OCI-LY1 (cell line): ENCODE results near the gene TTN.

Source experiments
- H2AFZ ChIP-seq: fragments of 200-600 bp; sonication (generic), shearing (Covaris generic); 2 replicates; pipeline ENCODE4 v1.6.0; 2014; ENCODE audit warnings: antibody characterized with exemption, mild to moderate bottlenecking, low read length
- H3F3A ChIP-seq: fragments of 200-600 bp; sonication (generic), shearing (Covaris generic); 2 replicates; pipeline ENCODE4 v1.6.0; 2014; ENCODE audit warnings: mild to moderate bottlenecking, antibody characterized with exemption, low read length, moderate library complexity; ENCODE audit not compliant: insufficient read depth
- H3K27ac ChIP-seq: fragments of 200-600 bp; sonication (generic); 2 replicates; pipeline ENCODE4 v1.5.1; 2014; ENCODE audit warnings: low read length, mixed run types, mild to moderate bottlenecking, low read depth; ENCODE audit not compliant: poor library complexity, severe bottlenecking
- H3K27me3 ChIP-seq: fragments of 200-600 bp; sonication (generic); 2 replicates; pipeline ENCODE4 v1.6.0; 2014; ENCODE audit warnings: antibody characterized with exemption, mild to moderate bottlenecking, low read length, moderate library complexity; ENCODE audit not compliant: insufficient read depth
- H3K36me3 ChIP-seq: fragments of 200-600 bp; sonication (generic); 2 replicates; pipeline ENCODE4 v1.6.1; 2014; ENCODE audit warnings: mild to moderate bottlenecking, antibody characterized with exemption, low read length, moderate library complexity, mixed read lengths; ENCODE audit not compliant: insufficient read depth
- H3K4me1 ChIP-seq: fragments of 200-600 bp; sonication (generic); 2 replicates; pipeline ENCODE4 v1.5.1; 2014; ENCODE audit warnings: mild to moderate bottlenecking, low read length, moderate library complexity; ENCODE audit not compliant: insufficient read depth, severe bottlenecking
- H3K4me2 ChIP-seq: fragments of 200-600 bp; sonication (generic), shearing (Covaris generic); 2 replicates; pipeline ENCODE4 v1.6.1; 2014; ENCODE audit warnings: low read length
- H3K4me3 ChIP-seq: fragments of 200-600 bp; sonication (generic); 2 replicates; pipeline ENCODE4 v1.5.1; 2014; ENCODE audit warnings: low read length, low read depth, mild to moderate bottlenecking, mixed read lengths; ENCODE audit not compliant: poor library complexity, severe bottlenecking
- H3K79me2 ChIP-seq: fragments of 200-600 bp; shearing (Covaris generic); 2 replicates; pipeline ENCODE4 v1.6.1; 2016; ENCODE audit warnings: mixed run types, low read length, mixed read lengths; ENCODE audit not compliant: insufficient read depth
- H3K9ac ChIP-seq: fragments of 200-600 bp; sonication (generic), shearing (Covaris generic); 2 replicates; pipeline ENCODE4 v1.6.1; 2014; ENCODE audit warnings: mild to moderate bottlenecking, low read length, mixed read lengths
- H3K9me2 ChIP-seq: fragments of 200-600 bp; sonication (generic), shearing (Covaris generic); 2 replicates; pipeline ENCODE4 v1.6.1; 2014; ENCODE audit warnings: low read depth, mild to moderate bottlenecking, low read length, mixed read lengths
- H3K9me3 ChIP-seq: fragments of 200-600 bp; shearing (Covaris generic); 2 replicates; pipeline ENCODE4 v1.6.1; 2014; ENCODE audit warnings: low read length, mixed read lengths
- H4K20me1 ChIP-seq: fragments of 200-600 bp; sonication (generic), shearing (Covaris generic); 2 replicates; pipeline ENCODE4 v1.6.0; 2016; ENCODE audit warnings: mild to moderate bottlenecking, low read length; ENCODE audit not compliant: insufficient read depth
- EZH2 ChIP-seq: fragments of 200-600 bp; sonication (generic), shearing (Covaris generic); IDR thresholded peaks from 2 replicates; pipeline ENCODE4 v1.8.0; 2017; ENCODE audit warnings: borderline replicate concordance, mixed run types, mild to moderate bottlenecking, antibody characterized with exemption, low read length, moderate library complexity, mixed read lengths
- TF ChIP-seq, protein P1 (sequence below): fragments of 200-600 bp; sonication (generic), shearing (Covaris generic); IDR thresholded peaks from 2 replicates; pipeline ENCODE4 v1.5.1; 2017; ENCODE audit warnings: mild to moderate bottlenecking, antibody characterized with exemption, low read length, moderate library complexity, mixed read lengths

Gene TTN

DNA sequence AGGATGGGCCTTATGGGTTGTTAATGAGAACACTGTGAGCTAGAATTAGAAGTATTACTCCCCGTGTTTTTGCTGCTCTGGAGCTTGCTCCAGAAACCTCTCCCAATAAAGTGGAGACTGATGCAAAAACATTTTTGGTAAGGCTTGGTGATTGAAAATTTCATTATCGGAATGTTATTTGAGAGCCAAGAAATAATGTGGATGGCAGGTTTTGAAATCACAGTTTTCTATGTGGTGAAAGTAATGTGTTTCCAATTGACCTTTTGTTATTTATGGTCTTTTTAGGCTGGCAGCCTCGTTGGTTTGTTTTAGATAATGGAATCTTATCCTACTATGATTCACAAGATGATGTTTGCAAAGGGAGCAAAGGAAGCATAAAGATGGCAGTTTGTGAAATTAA lies 321.9 kb downstream of the TTN start:
- Histone ChIP-seq H3K27ac (no peak overlapping the region), H3K9ac (no peak overlapping the region), H3K9me2 (no peaks in the 10 kb centered on the region), H3K27me3 (no peaks in the 10 kb centered on the region), H2AFZ (no peak overlapping the region), H3K4me3 (no peak overlapping the region), H3K4me2 (no peak overlapping the region), H3K4me1 (peaks cover 26% of the 10 kb centered on the region), H3F3A (no peaks in the 10 kb centered on the region), H3K79me2 (peaks cover 29% of the 10 kb centered on the region), H4K20me1 (no peaks in the 10 kb centered on the region), H3K36me3 (peaks cover 22% of the 10 kb centered on the region), H3K9me3 (no peaks in the 10 kb centered on the region)
- TF ChIP-seq, protein P1, sequence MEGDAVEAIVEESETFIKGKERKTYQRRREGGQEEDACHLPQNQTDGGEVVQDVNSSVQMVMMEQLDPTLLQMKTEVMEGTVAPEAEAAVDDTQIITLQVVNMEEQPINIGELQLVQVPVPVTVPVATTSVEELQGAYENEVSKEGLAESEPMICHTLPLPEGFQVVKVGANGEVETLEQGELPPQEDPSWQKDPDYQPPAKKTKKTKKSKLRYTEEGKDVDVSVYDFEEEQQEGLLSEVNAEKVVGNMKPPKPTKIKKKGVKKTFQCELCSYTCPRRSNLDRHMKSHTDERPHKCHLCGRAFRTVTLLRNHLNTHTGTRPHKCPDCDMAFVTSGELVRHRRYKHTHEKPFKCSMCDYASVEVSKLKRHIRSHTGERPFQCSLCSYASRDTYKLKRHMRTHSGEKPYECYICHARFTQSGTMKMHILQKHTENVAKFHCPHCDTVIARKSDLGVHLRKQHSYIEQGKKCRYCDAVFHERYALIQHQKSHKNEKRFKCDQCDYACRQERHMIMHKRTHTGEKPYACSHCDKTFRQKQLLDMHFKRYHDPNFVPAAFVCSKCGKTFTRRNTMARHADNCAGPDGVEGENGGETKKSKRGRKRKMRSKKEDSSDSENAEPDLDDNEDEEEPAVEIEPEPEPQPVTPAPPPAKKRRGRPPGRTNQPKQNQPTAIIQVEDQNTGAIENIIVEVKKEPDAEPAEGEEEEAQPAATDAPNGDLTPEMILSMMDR = no peak
- no peak for TF ChIP-seq EZH2

DNA sequence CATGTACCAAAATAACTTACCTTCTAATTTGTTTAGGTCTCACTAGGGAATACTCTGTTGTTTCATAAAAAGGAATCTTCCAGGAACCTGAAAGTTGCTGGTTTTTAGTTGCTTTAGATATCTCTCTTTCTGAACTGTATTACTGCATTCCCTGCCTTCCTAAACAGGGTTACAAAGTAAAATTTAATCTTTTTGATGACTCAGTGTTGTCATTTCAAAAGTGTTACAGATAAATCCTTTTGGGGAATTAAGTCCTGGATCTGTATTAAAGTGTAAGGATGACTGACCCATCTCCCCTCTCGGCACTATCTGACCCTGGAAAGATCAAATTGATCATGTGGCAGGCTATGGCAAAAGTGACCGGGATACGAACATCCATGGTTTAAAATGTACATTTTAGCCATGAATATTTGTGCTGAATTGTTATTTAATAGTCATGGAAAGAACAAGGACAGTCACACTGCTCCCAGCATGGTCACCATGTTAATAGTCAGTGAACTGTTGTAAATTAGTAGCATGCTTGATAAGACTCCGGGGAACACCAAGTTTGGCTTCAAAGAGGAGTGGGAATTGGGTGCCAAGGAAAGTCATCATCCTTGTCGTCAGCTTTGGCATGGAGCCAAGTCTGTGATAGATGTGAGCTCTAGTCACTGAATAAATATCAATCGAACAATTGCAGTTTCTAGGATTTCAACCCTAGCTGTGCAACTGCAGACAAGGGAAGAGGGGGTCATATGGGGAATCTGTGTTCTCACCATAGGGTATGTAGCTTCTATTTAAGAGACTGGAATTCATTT lies 322.8 kb downstream of the TTN start:
- Histone ChIP-seq H3K4me3 (no peak overlapping the region), H3K36me3 (peaks cover 22% of the 10 kb centered on the region), H3K27me3 (no peaks in the 10 kb centered on the region), H3K79me2 (peaks cover 29% of the 10 kb centered on the region), H3K9me2 (no peaks in the 10 kb centered on the region), H3K9ac (no peak overlapping the region), H2AFZ (no peak overlapping the region), H3K4me1 (peaks cover 32% of the 10 kb centered on the region), H3F3A (no peaks in the 10 kb centered on the region), H3K27ac (no peak overlapping the region), H4K20me1 (no peaks in the 10 kb centered on the region), H3K9me3 (no peaks in the 10 kb centered on the region), H3K4me2 (no peak overlapping the region)
- TF ChIP-seq, protein P1 = no peak
- TF ChIP-seq EZH2 = no peak

- H3K27ac ChIP-seq = peak overlapping the region; percentile 34
- H3K4me2 ChIP-seq = peak overlapping the region; percentile 90
- H2AFZ ChIP-seq = no peak overlapping the region
- peaks cover 13% of the 10 kb centered on the region for H3K36me3 ChIP-seq
- H3K4me3 ChIP-seq = peak overlapping the region; percentile 89
- H3K9me3 ChIP-seq = no peaks in the 10 kb centered on the region
- TF ChIP-seq EZH2 = no peak
- TF ChIP-seq, protein P1 = no peak
- no peaks in the 10 kb centered on the region for H3K27me3 ChIP-seq
- H3K79me2 ChIP-seq = peaks cover 36% of the 10 kb centered on the region
- no peaks in the 10 kb centered on the region for H3K9me2 ChIP-seq
- no peaks in the 10 kb centered on the region for H4K20me1 ChIP-seq
- peaks cover 39% of the 10 kb centered on the region for H3K4me1 ChIP-seq
- H3F3A ChIP-seq = no peaks in the 10 kb centered on the region
- peak overlapping the region; percentile 71; the same call in 1 of the 2 replicates for H3K9ac ChIP-seq
Measured at GRCh38 chr2:178482437-178482836, 324.8 kb downstream of the TTN start.
